Measurements from ENCODE around the gene TNIP3.
"Not testable (repeated sequence)": the region's sequence is repeated elsewhere in the genome, so short reads cannot be mapped to it uniquely, and the experiment has no call there.

The TNIP3 gene

GRCh38 chr4:121164291-121164690, at the start of gene TNIP3:
Gene TNIP3, minus strand, starts transcription at chr4:121164321. Its CDS starts 196 bp downstream, at chr4:121164125.
- no peak for DNase-seq

GRCh38 chr4:121212806-121213205, 48.7 kb upstream of the TNIP3 start:
- DNase-seq, result no peak

DNA sequence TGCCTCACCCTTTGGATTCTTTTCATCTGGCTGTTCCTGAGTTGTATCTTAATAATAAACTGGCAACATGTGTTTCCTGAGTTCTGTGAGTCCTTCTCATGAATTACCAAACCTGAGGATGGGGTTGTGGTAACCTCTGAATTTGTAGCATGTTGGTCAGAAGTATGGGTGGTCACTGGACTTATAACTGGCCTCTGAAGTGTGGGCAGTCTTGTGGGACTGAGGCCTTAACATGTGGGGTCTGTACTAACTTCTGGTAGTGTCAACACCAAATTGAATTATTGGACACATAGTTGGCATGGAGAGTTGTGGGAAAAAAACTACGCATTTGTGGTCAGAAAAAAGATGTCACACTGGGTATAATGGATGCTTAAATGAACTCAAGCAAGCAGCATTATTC, 45.0 kb upstream of the TNIP3 start:
- no peak for DNase-seq

GRCh38 chr4:121208244-121209007, 44.3 kb upstream of the TNIP3 start:
- DNase-seq, result no peak

GRCh38 chr4:121205777-121206176, 41.7 kb upstream of the TNIP3 start:
- DNase-seq, result not testable (repeated sequence)

DNA sequence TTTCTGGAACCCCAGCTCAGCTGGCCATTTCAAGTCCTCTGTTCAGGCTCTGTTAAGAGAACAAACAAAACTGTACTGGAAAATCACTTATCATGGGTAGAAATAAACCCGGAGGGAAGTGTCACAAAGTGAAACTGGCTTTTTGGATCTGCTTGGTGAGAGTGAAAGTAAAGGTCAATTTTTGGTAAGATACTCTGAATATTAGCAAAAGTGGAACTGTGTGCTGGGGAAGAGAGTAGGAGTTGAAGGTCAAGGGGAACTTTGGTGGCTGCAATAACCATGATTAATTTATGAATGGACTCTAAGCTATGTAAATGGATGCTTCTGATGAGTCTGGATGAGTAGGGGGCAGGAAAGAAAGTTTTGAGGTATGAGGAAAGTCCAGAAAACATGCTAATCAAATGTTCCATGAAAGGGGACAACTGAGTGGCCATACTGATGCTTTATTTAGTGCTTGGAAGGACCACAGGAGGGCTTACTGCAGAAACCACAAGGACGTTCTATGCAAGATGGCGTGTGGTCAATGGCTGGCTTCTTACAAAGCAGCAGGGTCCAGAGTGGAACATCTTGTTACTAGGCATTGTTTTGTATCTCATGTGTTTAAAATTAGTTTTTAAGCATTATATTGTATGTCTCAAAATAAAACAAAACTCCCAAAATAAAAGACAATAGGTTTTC, 36.8 kb upstream of the TNIP3 start:
- no peak for DNase-seq

GRCh38 chr4:121199742-121200561, 35.8 kb upstream of the TNIP3 start:
- DNase-seq, result no peak

DNA sequence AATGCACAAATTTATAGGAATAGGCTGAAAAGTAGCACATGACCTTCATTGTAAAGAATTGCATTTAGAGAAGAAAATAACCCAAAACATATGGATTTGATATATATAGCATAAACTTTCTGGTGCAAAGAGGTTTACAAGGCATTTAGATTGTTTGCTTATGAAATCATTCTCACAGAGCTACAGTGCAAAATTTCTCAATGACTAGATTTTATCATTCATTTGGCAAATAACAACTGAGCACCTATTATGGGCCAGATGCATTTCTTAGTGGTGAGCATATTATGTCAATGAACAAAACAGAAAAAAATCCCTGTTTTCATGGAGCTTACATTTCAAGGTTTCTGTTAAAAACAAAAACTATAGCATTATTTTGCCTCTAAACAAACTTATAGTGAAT, 34.1 kb upstream of the TNIP3 start:
- no peak for DNase-seq

GRCh38 chr4:121195649-121196048, 31.5 kb upstream of the TNIP3 start:
- no peak for DNase-seq

DNA sequence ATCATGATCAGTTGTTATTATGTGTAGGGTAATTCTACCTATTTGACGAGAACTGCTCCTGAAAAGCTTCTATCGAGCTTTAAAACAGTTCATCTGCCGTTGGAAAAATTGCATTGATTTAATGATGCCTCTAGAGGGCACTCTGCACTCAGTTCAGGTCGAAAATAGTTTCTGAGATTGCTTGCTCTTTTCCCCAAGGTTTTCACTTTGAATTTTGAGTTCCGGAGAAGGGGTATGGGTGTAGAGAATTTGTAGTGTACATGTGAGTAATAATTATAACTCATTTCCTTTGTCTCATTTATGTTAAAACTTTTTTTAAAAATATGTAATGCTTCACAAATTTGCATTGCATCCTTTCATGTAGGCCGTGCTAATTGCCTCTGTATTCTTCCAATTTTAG, 28.4 kb upstream of the TNIP3 start:
- no peak for DNase-seq

DNA sequence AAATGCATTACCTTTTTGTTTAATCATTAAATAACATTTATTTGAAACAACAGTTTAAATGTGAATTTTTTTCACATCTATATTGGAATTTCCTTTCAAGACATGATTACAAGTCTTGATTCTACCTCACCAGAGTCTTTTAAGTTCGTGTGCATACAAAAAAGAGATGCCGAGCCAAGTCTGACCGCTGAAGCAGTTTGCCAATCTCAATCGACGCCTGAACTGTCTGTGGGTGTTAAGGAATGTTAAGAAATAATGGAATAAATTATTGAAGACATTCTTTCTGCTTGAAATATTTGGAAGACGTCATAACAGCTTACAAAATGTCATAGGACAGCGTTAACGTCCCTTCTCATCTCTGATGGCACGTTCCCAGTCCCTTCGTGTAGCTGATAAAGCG, 27.9 kb upstream of the TNIP3 start:
- no peak for DNase-seq

DNA sequence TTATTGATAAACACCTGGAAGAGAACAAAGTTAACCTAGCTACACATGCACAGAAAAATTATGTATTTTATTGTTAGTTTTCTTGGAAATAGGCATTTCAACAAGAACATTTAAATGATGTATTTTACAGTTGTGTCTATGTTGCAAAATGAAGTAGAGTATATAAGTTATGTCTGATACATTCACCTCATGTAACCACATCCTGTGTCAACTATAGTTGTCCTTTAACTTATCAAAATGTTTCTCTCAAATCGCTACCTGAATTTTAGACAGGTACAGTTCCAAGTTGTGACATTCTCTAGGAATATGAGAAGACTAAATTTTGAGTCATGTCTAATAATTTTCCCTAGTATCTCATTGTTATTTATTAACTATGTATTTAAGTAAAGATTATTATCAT, 27.2 kb upstream of the TNIP3 start:
- no peak for DNase-seq

- DNase-seq, result no peak
Measured at GRCh38 chr4:121190389-121190788, 26.3 kb upstream of the TNIP3 start.

GRCh38 chr4:121189326-121190215, 25.4 kb upstream of the TNIP3 start:
- no peak for DNase-seq

- DNase-seq, result no peak
Measured at GRCh38 chr4:121187206-121187605, 23.1 kb upstream of the TNIP3 start.

DNA sequence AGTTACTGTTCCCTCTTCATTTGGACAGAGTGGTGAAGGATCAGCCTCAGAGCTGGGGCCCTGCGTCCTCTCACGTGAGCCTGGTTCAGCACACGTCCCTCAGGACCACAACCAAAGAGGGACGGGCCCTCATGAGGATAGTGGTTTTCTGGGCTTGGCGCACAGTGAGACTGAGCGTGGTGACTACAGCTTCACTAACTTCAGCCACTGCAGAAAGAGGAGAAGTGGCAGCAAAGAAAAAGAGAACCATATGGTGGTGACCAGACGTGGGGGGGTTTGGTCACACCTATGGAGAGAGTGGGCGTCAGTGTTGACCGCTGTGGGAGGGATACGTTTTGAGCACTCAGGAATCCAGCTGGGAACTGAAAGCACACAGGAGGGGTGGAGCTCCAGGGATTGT, 21.8 kb upstream of the TNIP3 start:
- no peak for DNase-seq

- DNase-seq, result no peak
Measured at GRCh38 chr4:121183989-121184388, 19.9 kb upstream of the TNIP3 start.

DNA sequence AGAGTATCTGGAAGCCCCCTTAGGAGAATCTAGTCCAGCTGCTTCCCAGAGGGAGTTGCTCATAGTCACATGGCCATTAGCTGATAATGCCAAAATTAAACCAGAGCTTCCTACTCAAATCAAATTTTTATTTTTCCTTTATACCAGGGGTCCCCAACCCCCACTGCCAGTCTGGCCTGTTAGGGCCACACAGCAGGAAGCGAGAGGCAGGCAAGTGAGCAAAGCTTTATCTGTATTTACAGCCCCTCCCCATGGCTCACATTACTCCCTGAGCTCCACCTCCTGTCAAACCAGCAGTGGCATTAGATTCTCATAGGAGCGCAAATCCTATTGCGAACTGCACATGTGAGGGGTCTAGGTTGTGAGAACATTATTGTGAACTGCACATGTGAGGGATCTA, 19.2 kb upstream of the TNIP3 start:
- no peak for DNase-seq

DNA sequence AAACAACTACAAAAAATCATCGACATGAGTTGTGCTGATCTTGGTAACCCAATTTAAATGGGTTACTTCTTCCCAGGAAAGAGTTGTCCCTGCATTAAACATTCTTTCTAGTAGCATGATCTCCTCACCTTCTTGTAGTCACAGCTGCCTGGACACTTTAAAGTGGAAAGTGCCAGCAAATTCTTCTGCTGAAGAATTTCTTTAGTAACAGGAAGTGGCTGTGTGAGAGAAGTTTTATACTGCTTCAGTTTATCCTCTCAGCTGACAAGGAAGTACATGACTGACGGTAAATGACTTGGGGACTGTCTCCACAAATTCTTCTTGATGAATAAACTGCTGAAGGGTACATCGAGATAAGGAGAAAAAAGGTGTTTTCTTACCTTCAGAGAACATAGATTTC, 18.2 kb upstream of the TNIP3 start:
- DNase-seq, result no peak

- no peak for DNase-seq
Measured at GRCh38 chr4:121181493-121181892, 17.4 kb upstream of the TNIP3 start.

- no peak for DNase-seq
Measured at GRCh38 chr4:121180558-121180957, 16.4 kb upstream of the TNIP3 start.

DNA sequence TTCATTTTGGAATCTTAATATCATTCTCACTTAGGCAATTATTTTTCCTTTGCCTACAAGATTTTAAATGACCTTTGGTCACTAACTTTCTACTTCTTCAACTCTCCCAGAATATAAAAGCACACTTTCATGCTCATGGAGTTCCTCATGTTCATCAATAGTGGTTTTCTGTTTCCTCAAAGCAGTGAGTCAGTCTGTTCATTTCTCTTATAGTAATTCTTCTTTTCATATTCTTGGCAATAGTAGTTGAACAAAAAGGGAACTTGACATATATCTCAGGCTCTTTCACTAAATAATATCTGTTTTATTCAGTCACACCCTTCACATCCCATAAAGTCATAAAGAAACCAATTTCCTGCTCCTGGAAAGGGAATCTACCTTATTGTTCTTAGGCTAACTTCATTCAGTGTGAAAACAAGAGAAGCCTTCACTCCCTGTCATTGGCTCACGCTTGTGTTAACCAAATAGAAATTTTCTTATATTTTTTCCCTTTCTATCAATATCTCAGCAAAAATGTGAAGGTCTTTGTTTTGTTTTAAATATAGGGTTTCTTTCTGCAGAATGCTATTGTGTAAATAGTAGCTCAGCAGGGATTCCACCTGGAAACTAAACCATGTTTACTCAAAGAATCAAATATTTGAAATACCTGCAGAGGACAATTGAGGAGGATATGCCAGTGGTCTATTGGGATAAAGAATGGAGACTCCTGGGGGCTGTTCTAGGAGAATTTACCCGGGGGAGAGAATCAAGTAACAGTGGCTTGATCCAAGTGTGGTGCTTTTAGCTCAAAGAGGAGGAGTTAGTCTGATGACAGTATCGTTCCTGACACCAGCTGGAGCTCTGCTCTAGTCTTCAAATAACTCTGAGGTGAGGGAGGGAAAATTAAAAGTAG, 13.4 kb upstream of the TNIP3 start:
- DNase-seq, result no peak
